Duodenal mucosa (tissue), 2 donors: Measurements from ENCODE around the gene CHN1.

ENCODE experiments used
- H3K27ac ChIP-seq: one replicate; pipeline ENCODE4 v1.7.0; 2013; ENCODE audit warnings: low read depth, low read length
- H3K27me3 ChIP-seq, 2 donors: one replicate each; pipeline ENCODE4 v1.7.0; 2013; ENCODE audit warnings: low read length in 2 of 2, control low read depth in 1 of 2; ENCODE audit not compliant: insufficient read depth in 2 of 2, control insufficient read depth in 1 of 2
- H3K36me3 ChIP-seq, 2 donors: one replicate each; pipeline ENCODE4 v1.7.0; 2013; ENCODE audit warnings: low read length in 2 of 2, control low read depth in 1 of 2; ENCODE audit not compliant: insufficient read depth in 2 of 2, control insufficient read depth in 1 of 2
- H3K4me1 ChIP-seq, 2 donors: one replicate each; pipeline ENCODE4 v1.7.0; 2013; ENCODE audit warnings: low read length in 2 of 2, control low read depth in 1 of 2; ENCODE audit not compliant: insufficient read depth in 2 of 2, control insufficient read depth in 1 of 2
- H3K4me3 ChIP-seq, 2 donors: one replicate each; pipeline ENCODE4 v1.7.0; 2013; ENCODE audit warnings: low read length in 2 of 2, low read depth in 1 of 2
- H3K9ac ChIP-seq, 2 donors: one replicate each; pipeline ENCODE4 v1.7.0; 2013; ENCODE audit warnings: low read length in 2 of 2, low read depth in 1 of 2
- H3K9me3 ChIP-seq, 2 donors: one replicate each; pipeline ENCODE4 v1.7.0; 2013; ENCODE audit warnings: low read length in 2 of 2, control low read depth in 1 of 2; ENCODE audit not compliant: control insufficient read depth in 1 of 2

The CHN1 gene

DNA sequence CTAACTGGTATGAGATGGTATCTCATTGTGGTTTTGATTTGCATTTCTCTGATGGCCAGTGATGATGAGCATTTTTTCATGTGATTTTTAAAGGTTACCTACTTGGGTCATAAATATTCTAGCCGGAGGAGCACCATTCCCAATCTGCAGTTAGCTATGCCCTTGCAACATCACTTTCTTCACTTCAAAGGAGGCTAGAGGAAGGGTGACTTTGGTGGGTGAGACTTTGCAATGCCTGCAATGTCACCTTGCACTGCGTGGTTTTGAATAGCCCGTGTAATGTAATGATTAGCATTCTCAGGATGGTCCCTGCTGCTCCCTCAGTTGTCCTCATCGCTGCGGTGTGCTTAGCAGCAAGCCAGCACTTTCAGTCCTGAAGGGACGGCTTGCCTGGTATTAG, 184.8 kb downstream of the CHN1 start:
- Histone ChIP-seq H3K36me3 (no peaks in the 10 kb centered on the region), H3K4me1 (no peaks in the 10 kb centered on the region), H3K4me3 (no peak overlapping the region), H3K9ac (no peak overlapping the region), H3K9me3 (no peaks in the 10 kb centered on the region), H3K27me3 (no peaks in the 10 kb centered on the region), H3K27ac (no peak overlapping the region)

DNA sequence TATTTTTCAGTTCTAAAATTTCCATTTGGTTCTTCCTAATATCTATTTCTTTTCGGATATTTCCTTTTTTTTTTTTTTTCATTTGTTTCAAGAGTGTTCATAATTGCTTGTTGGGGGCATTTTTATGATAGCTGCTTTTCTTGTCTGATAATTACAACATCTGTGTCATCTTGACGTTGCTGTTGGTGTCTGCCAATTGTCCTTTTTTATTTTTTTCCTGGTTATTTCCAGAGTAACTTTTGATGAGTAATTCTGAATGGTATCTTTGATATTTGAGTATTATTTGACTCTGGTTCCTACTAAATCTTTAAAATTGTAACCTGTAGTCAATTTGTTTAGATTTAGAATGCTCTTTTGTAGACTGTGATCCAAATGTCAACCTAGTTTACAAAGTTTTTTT, 189.7 kb downstream of the CHN1 start:
- H3K9ac ChIP-seq = no peak overlapping the region
- no peaks in the 10 kb centered on the region for H3K27me3 ChIP-seq
- no peak overlapping the region for H3K27ac ChIP-seq
- no peaks in the 10 kb centered on the region for H3K9me3 ChIP-seq
- H3K36me3 ChIP-seq = no peaks in the 10 kb centered on the region
- no peaks in the 10 kb centered on the region for H3K4me1 ChIP-seq
- no peak overlapping the region for H3K4me3 ChIP-seq

DNA sequence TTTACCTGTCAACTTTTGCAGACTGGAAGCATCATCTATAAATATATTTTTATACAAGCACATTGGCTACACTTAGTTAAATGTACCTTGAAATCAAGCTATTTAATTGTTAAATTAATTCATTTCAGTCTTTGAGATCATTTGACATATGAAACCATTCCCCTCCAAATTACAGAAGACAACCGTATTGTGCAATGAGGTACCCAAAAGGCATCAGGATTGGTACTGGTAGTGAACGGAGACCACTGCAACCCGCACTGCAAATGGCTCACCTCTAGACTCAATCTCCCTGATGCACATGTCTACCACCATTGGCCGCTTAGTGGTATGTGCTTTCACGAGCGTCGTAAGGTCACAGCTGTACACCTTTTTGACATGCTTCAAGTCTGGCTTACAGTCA, 193.1 kb downstream of the CHN1 start:
- Histone ChIP-seq H3K36me3 (no peaks in the 10 kb centered on the region), H3K9me3 (no peaks in the 10 kb centered on the region), H3K9ac (no peak overlapping the region), H3K27ac (no peak overlapping the region), H3K27me3 (no peaks in the 10 kb centered on the region), H3K4me1 (no peaks in the 10 kb centered on the region), H3K4me3 (no peak overlapping the region)

DNA sequence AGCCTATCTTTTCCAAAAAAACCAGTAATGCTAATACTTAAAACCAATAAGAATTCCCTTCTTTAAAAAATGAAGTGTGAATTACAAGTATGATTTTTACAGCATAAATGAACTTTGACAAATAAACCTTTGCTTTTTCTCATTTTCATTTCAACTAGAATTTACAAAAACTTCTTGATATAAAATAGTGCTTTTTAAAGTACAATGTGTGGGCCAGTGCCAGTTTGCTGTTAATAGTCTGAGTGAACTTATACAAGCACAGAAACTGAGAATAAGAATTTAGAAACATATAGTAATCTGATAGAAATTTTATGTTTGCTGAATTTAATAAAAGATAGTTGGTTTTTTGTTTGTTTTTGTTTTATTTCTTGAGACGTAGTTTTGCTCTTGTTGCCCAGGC, 197.2 kb downstream of the CHN1 start:
- Histone ChIP-seq H3K36me3 (no peaks in the 10 kb centered on the region), H3K9me3 (no peaks in the 10 kb centered on the region), H3K9ac (no peak overlapping the region), H3K4me3 (no peak overlapping the region), H3K27me3 (no peaks in the 10 kb centered on the region), H3K27ac (no peak overlapping the region), H3K4me1 (no peaks in the 10 kb centered on the region)

DNA sequence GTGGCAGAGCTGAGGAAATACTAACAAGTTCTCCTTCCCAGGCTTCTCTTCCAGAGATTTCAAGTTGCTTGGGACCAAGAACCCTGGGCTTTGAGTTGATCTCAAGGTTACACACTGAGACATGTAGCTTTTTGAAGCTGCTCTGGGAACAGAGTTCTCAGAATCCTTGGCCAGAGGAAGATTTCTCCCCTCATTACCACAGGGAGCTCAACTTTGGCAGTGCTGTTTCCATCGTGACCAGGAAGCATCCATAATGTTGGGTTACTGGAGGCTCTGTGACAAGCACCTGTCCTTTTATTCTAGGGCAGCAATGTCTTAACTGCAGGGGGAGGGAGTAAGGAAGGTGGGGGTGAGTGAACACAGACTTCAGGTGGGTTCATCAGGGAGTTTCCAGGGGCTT, 199.4 kb downstream of the CHN1 start:
- H3K27me3 ChIP-seq = no peaks in the 10 kb centered on the region

DNA sequence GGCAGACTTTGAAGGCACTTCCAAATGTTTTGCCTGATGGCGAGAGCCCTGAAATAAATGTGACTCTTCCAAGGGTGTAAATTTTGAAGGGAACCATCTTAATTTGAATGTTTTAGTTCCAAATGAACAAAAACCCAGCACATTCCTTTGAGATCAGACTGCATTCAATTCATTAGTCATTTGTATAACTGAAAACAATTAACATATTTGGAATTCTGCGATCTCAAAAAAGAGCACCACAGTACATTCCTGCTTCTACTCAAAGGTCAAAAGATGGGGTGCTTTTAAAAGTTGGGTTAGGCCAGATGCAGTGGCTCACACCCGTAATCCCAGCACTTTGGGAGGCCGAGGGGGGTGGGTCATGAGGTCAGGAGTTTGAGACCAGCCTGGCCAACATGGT, 202.7 kb downstream of the CHN1 start:
- H3K9ac ChIP-seq = no peak overlapping the region

More for the DNA sequence above, 199.4 kb downstream of the CHN1 start:
- H3K9me3 ChIP-seq = no peaks in the 10 kb centered on the region
- H3K4me3 ChIP-seq = no peak overlapping the region
- H3K9ac ChIP-seq = no peak overlapping the region
- no peaks in the 10 kb centered on the region for H3K36me3 ChIP-seq
- no peaks in the 10 kb centered on the region for H3K4me1 ChIP-seq
- H3K27ac ChIP-seq = no peak overlapping the region

DNA sequence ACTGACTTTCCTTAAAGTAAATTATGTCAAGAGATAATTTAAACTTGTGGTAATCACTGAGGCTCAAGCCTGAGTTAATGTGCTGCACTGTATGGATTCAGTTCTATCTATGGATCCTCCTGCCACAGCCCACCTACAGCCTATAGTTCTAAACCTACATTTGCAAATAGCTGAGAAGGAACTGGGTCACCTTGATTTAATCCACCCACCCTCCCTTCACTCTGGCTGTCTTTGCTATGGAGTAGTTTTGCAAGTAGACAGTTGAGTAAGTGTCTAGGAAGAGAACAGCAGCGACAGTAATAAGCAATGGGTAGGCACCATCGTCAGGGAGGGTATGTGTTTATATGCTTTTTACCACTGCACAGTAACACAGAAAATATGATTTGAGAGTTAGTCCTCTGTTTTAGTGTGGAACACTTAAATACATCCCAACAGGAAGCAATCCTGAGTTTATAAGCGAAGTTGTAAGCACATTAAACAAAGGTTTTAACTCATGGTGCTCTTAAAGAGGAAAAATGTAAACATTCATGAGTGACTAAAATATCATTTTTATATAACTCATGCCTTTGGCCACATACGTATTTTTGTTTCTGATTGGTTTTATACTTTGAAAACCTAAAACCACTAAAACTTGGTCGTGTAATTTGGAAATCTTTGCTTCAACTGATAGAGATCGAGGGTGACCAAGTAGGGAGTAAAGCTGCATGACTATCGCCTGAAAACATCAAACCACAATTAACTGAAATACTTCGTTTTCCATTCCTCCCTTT, 204.6 kb downstream of the CHN1 start:
- H3K9me3 ChIP-seq = no peaks in the 10 kb centered on the region
- no peak overlapping the region for H3K4me3 ChIP-seq
- no peak overlapping the region for H3K27ac ChIP-seq
- H3K4me1 ChIP-seq = no peaks in the 10 kb centered on the region
- no peaks in the 10 kb centered on the region for H3K27me3 ChIP-seq
- H3K9ac ChIP-seq = no peak overlapping the region
- no peaks in the 10 kb centered on the region for H3K36me3 ChIP-seq

More for the DNA sequence above, 202.7 kb downstream of the CHN1 start:
- Histone ChIP-seq H3K36me3 (no peaks in the 10 kb centered on the region), H3K27ac (no peak overlapping the region), H3K4me1 (no peaks in the 10 kb centered on the region), H3K27me3 (no peaks in the 10 kb centered on the region), H3K9me3 (no peaks in the 10 kb centered on the region), H3K4me3 (no peak overlapping the region)

DNA sequence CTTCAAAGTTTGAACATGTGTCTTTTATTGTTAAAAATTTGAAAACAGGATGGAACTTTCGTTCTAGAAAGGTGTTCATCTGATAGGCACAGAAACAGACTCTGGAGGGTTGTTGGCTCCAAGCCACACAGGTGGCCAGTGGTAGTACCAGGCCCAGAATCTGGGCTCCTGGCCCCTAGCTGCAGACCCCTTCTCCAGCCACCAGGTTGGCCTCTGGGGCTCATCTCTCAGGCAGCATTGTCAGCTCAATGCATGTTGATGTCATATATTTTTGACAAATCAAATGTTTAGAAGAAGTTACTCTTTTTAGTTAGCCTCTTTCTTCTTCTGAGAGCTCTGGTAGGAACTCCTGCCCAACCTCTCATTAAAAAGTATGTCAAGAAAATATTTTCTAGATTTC, 206.4 kb downstream of the CHN1 start:
- Histone ChIP-seq H3K4me3 (no peak overlapping the region), H3K27ac (no peak overlapping the region), H3K36me3 (no peaks in the 10 kb centered on the region), H3K4me1 (no peaks in the 10 kb centered on the region), H3K9me3 (no peaks in the 10 kb centered on the region), H3K9ac (no peak overlapping the region), H3K27me3 (no peaks in the 10 kb centered on the region)

DNA sequence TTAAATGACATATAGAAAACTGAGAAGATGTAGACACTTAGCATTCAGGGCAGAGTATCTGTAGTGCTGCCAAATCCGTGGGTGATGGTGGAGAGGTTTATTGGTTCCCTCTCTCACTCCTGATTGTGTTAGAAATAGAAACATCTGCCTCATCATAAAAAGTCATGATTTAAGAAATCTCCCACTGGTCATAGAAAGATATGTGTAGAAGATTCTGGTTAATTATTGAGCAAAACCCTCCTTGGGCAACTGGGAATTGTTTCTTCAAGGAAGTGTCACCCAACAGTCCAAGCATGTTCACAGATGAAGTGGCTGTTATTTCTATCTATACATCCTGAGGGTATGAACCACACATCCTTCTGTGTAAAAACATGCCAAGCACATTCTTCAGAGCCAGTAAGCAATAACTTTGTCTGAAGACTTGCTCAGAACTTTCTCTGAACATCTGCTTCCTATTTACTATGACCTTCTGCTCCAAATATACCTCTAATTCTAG, 207.4 kb downstream of the CHN1 start:
- H3K9me3 ChIP-seq = no peaks in the 10 kb centered on the region
- H3K4me1 ChIP-seq = no peaks in the 10 kb centered on the region
- H3K27me3 ChIP-seq = no peaks in the 10 kb centered on the region
- no peak overlapping the region for H3K9ac ChIP-seq
- H3K27ac ChIP-seq = no peak overlapping the region
- H3K4me3 ChIP-seq = no peak overlapping the region
- no peaks in the 10 kb centered on the region for H3K36me3 ChIP-seq

DNA sequence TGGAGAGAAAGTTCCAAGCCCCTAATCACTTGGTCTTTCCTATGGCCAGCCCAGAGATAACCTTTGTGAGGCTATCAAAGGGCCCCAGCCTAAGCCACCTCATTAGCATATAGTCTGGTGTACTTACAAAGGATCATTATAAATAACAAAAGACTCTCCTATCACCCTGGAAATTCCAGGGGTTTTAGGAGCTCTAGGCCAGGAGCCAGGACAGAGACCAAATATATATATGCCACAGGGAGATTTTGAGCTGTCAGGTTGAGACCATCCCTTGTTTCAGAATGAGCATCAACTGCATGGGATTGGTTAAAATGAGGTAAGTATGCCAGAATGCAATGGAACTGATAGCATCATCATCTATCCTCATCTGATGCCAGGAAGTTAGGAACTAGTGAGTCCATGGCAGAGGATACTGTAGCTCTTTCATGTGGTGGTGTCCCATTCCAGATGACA, 208.8 kb downstream of the CHN1 start:
- Histone ChIP-seq H3K27ac (no peak overlapping the region), H3K9ac (no peak overlapping the region), H3K9me3 (no peaks in the 10 kb centered on the region), H3K27me3 (no peaks in the 10 kb centered on the region), H3K36me3 (no peaks in the 10 kb centered on the region), H3K4me3 (no peak overlapping the region), H3K4me1 (no peaks in the 10 kb centered on the region)
